Amygdala (tissue), 56 donors: ENCODE measurements around the gene AP3M1.
"Not testable (repeated sequence)": the region's sequence is repeated elsewhere in the genome, so short reads cannot be mapped to it uniquely, and the experiment has no call there.

Source experiments
- DNase-seq, 56 donors: peaks; one replicate each; lab custom pipeline; 2025; lab: John Stamatoyannopoulos, UW

The AP3M1 gene

GRCh38 chr10:74164716-74165529 lies 14.3 kb upstream of the AP3M1 start:
- DNase-seq = no peak

GRCh38 chr10:74163319-74164068 lies 12.9 kb upstream of the AP3M1 start:
- no peak for DNase-seq

- DNase-seq = no peak
These were observed 9.4 kb upstream of the AP3M1 start for GRCh38 chr10:74160013-74160412.

- DNase-seq = peak in 1 of 56 donors; percentile 6
These were observed 6.3 kb upstream of the AP3M1 start for GRCh38 chr10:74156919-74157289.

- DNase-seq = no peak
These were observed 3.0 kb upstream of the AP3M1 start for GRCh38 chr10:74153676-74154075.

GRCh38 chr10:74153123-74153522 lies 2.5 kb upstream of the AP3M1 start:
- DNase-seq = no peak

GRCh38 chr10:74151879-74152722 lies 1.5 kb upstream of the AP3M1 start:
- DNase-seq = no peak

- peak; percentile 82 to 100 (median 97) for DNase-seq
These were observed 606 bp upstream of the AP3M1 start, which contains the start of gene ADK for GRCh38 chr10:74150990-74151878. ADK (plus strand) TSS chr10:74151221; CDS start chr10:74151279, 58 bp downstream.

GRCh38 chr10:74146980-74147379 lies 3.6 kb downstream of the AP3M1 start:
- not testable (repeated sequence) for DNase-seq

- no peak for DNase-seq
These were observed 5.5 kb downstream of the AP3M1 start for GRCh38 chr10:74145133-74145532.

GRCh38 chr10:74140553-74140952 lies 10.1 kb downstream of the AP3M1 start:
- no peak for DNase-seq

GRCh38 chr10:74139981-74140380 lies 10.6 kb downstream of the AP3M1 start:
- no peak for DNase-seq

GRCh38 chr10:74138596-74138995 lies 12.0 kb downstream of the AP3M1 start:
- DNase-seq = not testable (repeated sequence)

- no peak for DNase-seq
These were observed 12.6 kb downstream of the AP3M1 start for GRCh38 chr10:74137992-74138391.

- no peak for DNase-seq
These were observed 15.2 kb downstream of the AP3M1 start for GRCh38 chr10:74135452-74135851.

- DNase-seq = no peak
These were observed 16.5 kb downstream of the AP3M1 start for GRCh38 chr10:74133923-74134820.

GRCh38 chr10:74123081-74123480 lies 27.5 kb downstream of the AP3M1 start:
- DNase-seq = no peak

GRCh38 chr10:74122060-74122459 lies 28.6 kb downstream of the AP3M1 start:
- no peak for DNase-seq

- no peak for DNase-seq
These were observed 29.3 kb downstream of the AP3M1 start for GRCh38 chr10:74121368-74121767.
